ENCODE results near the gene MCM3.

- no peak for TF ChIP-seq CTCF (IDR thresholded peaks at IDR 0.05 in 4 of 5, conservative IDR thresholded peaks at IDR 0.05 in 1 of 5)
- TF ChIP-seq POLR2A (IDR thresholded peaks at IDR 0.05) = no peak
Observed at GRCh38 chr6:52305411-52305810, 20.9 kb upstream of the MCM3 start.
